ENCODE results near the gene GNB2. TPM values are rescaled to one million over a fixed set of nuclear protein-coding genes. Genes with fewer than 3 reads are reported as not detected.

The GNB2 gene
- total RNA-seq, 1 experiment from 2014 or later, result 174 TPM

GRCh38 chr7:100692578-100692961 lies 19.0 kb downstream of the GNB2 start:
- H3K27ac ChIP-seq (ENCODE audit: insufficient read length, low read depth, low read length), result no peak overlapping the region

More at GRCh38 chr7:100692578-100692961, 19.0 kb downstream of the GNB2 start:
- Mint-ChIP-seq H3K36me3 (ENCODE audit: insufficient read depth in 1 of 3, low read depth in 3 of 3) (peaks cover 20 to 33% (median 31%) of the 10 kb centered on the region in 3 experiments), H3K4me1 (peaks cover 30 to 43% of the 10 kb centered on the region in 2 experiments), H3K27ac (peak overlapping the region; percentile 92 to 98 (median 96); a peak in 6 of 7 replicates), H3K4me3 (peak overlapping the region; percentile 97), H3K27me3 (ENCODE audit: low read depth) (peaks cover 2% of the 10 kb centered on the region; the same call in 1 of the 2 replicates), H3K9me3 (no peaks in the 10 kb centered on the region)
- H3K14ac ChIP-seq (ENCODE audit: insufficient read depth, low read length), result no peak overlapping the region
- peaks cover 5% of the 10 kb centered on the region for H3K79me1 ChIP-seq (ENCODE audit: insufficient read depth, low read depth, low read length, poor library complexity, severe bottlenecking)
- no CpG with 5 or more reads among the region's 6 CpGs for WGBS (ENCODE audit: extremely low coverage, insufficient read length, low lambda C conversion rate)
- no peaks in the 10 kb centered on the region for H4K20me1 ChIP-seq (ENCODE audit: control insufficient read depth, insufficient read depth, insufficient read length)
- H2BK20ac ChIP-seq (ENCODE audit: low read depth, low read length, poor library complexity, severe bottlenecking), result no peak overlapping the region
- H3K4me1 ChIP-seq (ENCODE audit: insufficient read depth, low read length), result 0 out of 2 replicates have a peak, but pooled peaks cover 5% of the 10 kb centered on the region
- H2AK5ac ChIP-seq (ENCODE audit: insufficient read length, low read length), result no peak overlapping the region
- H3K23me2 ChIP-seq (ENCODE audit: insufficient read length, low read depth, low read length, poor library complexity, severe bottlenecking), result peaks cover 12% of the 10 kb centered on the region
- H2AFZ ChIP-seq (ENCODE audit: low read length), result no peak overlapping the region
- no peak overlapping the region for H2BK120ac ChIP-seq (ENCODE audit: low read depth, low read length, poor library complexity, severe bottlenecking)
- no peak overlapping the region for H4K5ac ChIP-seq (ENCODE audit: insufficient read length, low read depth, low read length)
- no peak for DNase-seq
- no peak overlapping the region for H3K18ac ChIP-seq (ENCODE audit: insufficient read length, low read depth, low read length)
- H3K4ac ChIP-seq (ENCODE audit: low read depth, low read length), result no peak overlapping the region
- H3K79me2 ChIP-seq (ENCODE audit: insufficient read depth, low read length), result peaks cover 30% of the 10 kb centered on the region; the same call in 1 of the 2 replicates
- H3K9me3 ChIP-seq (ENCODE audit: control insufficient read depth, low read depth, low read length), result no peaks in the 10 kb centered on the region
- H2BK5ac ChIP-seq (ENCODE audit: insufficient read length, low read length), result no peak overlapping the region
- H2BK15ac ChIP-seq (ENCODE audit: low read depth, low read length), result no peak overlapping the region
- no peaks in the 10 kb centered on the region for H3K27me3 ChIP-seq (ENCODE audit: insufficient read depth, low read length)
- H4K91ac ChIP-seq (ENCODE audit: insufficient read length, low read depth, low read length), result no peak overlapping the region
- no peak overlapping the region for H3T11ph ChIP-seq (ENCODE audit: low read length)
- H3K4me2 ChIP-seq (ENCODE audit: insufficient read depth, insufficient read length, low read length), result peak overlapping the region; percentile 80
- TF ChIP-seq, protein P1, sequence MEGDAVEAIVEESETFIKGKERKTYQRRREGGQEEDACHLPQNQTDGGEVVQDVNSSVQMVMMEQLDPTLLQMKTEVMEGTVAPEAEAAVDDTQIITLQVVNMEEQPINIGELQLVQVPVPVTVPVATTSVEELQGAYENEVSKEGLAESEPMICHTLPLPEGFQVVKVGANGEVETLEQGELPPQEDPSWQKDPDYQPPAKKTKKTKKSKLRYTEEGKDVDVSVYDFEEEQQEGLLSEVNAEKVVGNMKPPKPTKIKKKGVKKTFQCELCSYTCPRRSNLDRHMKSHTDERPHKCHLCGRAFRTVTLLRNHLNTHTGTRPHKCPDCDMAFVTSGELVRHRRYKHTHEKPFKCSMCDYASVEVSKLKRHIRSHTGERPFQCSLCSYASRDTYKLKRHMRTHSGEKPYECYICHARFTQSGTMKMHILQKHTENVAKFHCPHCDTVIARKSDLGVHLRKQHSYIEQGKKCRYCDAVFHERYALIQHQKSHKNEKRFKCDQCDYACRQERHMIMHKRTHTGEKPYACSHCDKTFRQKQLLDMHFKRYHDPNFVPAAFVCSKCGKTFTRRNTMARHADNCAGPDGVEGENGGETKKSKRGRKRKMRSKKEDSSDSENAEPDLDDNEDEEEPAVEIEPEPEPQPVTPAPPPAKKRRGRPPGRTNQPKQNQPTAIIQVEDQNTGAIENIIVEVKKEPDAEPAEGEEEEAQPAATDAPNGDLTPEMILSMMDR (conservative IDR thresholded peaks at IDR 0.05), result no peak
- no peak overlapping the region for H3K56ac ChIP-seq (ENCODE audit: insufficient read length, low read depth, low read length)
- H3K9ac ChIP-seq (ENCODE audit: extremely low read depth, insufficient read length, low read length), result peak overlapping the region; percentile 82
- H2BK12ac ChIP-seq (ENCODE audit: insufficient read length, low read depth, low read length), result no peak overlapping the region
- no peak overlapping the region for H4K8ac ChIP-seq (replicated peaks; ENCODE audit: insufficient read length, low read depth, low read length)
- no peak overlapping the region for H3K23ac ChIP-seq (ENCODE audit: insufficient read length, low read depth, low read length)
